ENCODE results near the gene S100A3.
A peak's percentile ranks its signal among the peaks of the same experiment; 100 is the strongest.
"Not testable (repeated sequence)": the region's sequence is repeated elsewhere in the genome, so short reads cannot be mapped to it uniquely, and the experiment has no call there.

Gene S100A3

DNA sequence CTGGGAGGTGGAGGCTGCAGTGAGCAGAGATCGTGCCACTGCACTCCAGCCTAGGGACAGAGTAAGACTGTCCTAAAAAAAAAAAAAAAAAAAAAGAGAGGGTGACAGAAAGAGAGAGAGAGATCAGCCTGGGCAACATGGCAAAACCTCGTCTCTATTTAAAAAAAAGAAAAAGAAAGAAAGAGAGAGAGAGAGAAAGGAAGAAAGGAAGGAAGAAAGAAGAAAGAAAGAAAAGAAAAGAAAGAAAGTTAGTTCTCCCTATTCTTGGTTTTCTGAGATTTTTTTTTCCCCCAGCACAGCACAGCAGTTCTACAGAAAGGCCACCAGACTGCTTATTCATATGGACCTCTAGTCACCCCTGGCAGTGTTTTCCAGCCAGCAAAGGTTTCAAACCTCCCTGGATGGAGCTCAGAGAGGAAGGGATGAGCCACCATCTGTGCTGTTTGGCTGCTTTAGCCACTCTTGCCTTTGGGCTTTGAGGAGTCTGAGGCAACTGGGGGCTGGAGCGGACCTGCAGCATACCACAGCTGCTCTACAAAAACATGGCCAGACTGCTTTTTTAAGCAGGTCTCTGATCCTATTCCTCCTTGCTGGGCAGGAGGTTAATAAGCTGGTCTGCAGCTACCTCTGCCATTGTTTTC lies 23.9 kb downstream of the S100A3 start:
- DNase-seq (ENCODE audit: low spot score): no peak
- H3K9me3 ChIP-seq (replicated peaks in 1 of 2; ENCODE audit: control insufficient read depth in 2 of 2, insufficient read depth in 1 of 2, low read depth in 1 of 2, low read length in 2 of 2): no peaks in the 10 kb centered on the region
- no peak overlapping the region for H3K9ac ChIP-seq (ENCODE audit: low read depth, low read length, poor library complexity)
- peak overlapping the region; percentile 58 for H3K18ac ChIP-seq (ENCODE audit: low read length)
- peak overlapping the region; percentile 30 for H2BK12ac ChIP-seq (ENCODE audit: low read length)
- H3K4me3 ChIP-seq (ENCODE audit: low read length in 2 of 2): no peak overlapping the region
- peaks cover 3 to 5% of the 10 kb centered on the region in 2 donors for H3K4me1 ChIP-seq (ENCODE audit: control insufficient read depth in 2 of 2, insufficient read depth in 1 of 2, low read depth in 1 of 2, low read length in 2 of 2)
- no peak overlapping the region for H2BK5ac ChIP-seq (ENCODE audit: low read length)
- no peak overlapping the region for H4K91ac ChIP-seq (ENCODE audit: low read depth, low read length, poor library complexity)
- H2AFZ ChIP-seq (ENCODE audit: low read length): no peak overlapping the region
- no peak overlapping the region for H2BK15ac ChIP-seq (ENCODE audit: low read length)
- H3K79me1 ChIP-seq (ENCODE audit: low read depth, low read length): no peaks in the 10 kb centered on the region
- no peak overlapping the region for H4K8ac ChIP-seq (ENCODE audit: low read depth, low read length)
- no peaks in the 10 kb centered on the region for H3K36me3 ChIP-seq (replicated peaks in 1 of 2; ENCODE audit: control insufficient read depth in 2 of 2, insufficient read depth in 2 of 2, low read length in 2 of 2)
- H3K23ac ChIP-seq (ENCODE audit: low read depth, low read length, poor library complexity): no peak overlapping the region
- H2AK5ac ChIP-seq (ENCODE audit: low read depth, low read length): no peak overlapping the region
- H2BK120ac ChIP-seq (ENCODE audit: low read depth, low read length): no peak overlapping the region
- peak overlapping the region; percentile 32 for H3K27ac ChIP-seq (replicated peaks; ENCODE audit: low read length)
- no CpG with 5 or more reads among the region's 3 CpGs for WGBS, 2 donors (ENCODE audit: extremely low coverage in 2 of 2, insufficient read length in 2 of 2, insufficient replicate concordance in 1 of 2)
- no peak overlapping the region for H3K4ac ChIP-seq (ENCODE audit: low read length)
- H3K27me3 ChIP-seq (ENCODE audit: control insufficient read depth in 3 of 3, insufficient read depth in 3 of 3, low read depth in 1 of 3, low read length in 3 of 3): no peaks in the 10 kb centered on the region
- H3K14ac ChIP-seq (ENCODE audit: low read length): no peak overlapping the region
- no peak overlapping the region for H3K4me2 ChIP-seq (ENCODE audit: insufficient read depth, low read length, poor library complexity, severe bottlenecking)

DNA sequence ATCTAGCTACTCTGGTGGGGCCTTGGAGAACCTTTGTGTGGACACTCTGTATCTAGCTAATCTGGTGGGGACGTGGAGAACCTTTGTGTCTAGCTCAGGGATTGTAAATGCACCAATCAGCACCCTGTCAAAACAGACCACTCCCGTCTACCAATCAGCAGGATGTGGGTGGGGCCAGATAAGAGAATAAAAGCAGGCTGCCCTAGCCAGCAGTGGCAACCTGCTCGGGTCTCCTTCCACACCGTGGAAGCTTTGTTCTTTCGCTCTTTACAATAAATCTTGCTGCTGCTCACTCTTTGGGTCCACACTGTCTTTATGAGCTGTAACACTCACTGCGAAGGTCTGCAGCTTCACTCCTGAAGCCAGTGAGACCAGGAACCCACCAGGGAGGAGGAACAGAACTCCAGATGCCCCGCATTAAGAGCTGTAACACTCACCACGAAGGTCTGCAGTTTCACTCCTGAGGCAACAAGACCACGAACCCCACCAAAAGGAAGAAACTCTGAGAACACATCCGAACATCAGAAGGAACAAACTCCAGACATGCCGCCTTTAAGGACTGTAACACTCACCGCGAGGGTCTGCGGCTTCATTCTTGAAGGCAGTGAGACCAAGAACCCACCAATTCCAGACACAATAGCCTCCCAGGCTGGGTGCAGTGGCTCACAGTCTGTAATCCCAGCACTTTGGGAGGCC lies 26.6 kb downstream of the S100A3 start:
- H3K27ac ChIP-seq (replicated peaks; ENCODE audit: low read length); H3K23ac ChIP-seq (ENCODE audit: low read depth, low read length, poor library complexity); H2BK15ac ChIP-seq (ENCODE audit: low read length); H2AFZ ChIP-seq (ENCODE audit: low read length); H3K9ac ChIP-seq (ENCODE audit: low read depth, low read length, poor library complexity); DNase-seq (ENCODE audit: low spot score); H3K36me3 ChIP-seq (replicated peaks in 1 of 2; ENCODE audit: control insufficient read depth in 2 of 2, insufficient read depth in 2 of 2, low read length in 2 of 2); H3K27me3 ChIP-seq (ENCODE audit: control insufficient read depth in 3 of 3, insufficient read depth in 3 of 3, low read depth in 1 of 3, low read length in 3 of 3); H3K4me2 ChIP-seq (ENCODE audit: insufficient read depth, low read length, poor library complexity, severe bottlenecking); H2BK120ac ChIP-seq (ENCODE audit: low read depth, low read length); H4K91ac ChIP-seq (ENCODE audit: low read depth, low read length, poor library complexity); H3K79me1 ChIP-seq (ENCODE audit: low read depth, low read length); H3K4ac ChIP-seq (ENCODE audit: low read length); H2BK5ac ChIP-seq (ENCODE audit: low read length); H3K4me1 ChIP-seq (ENCODE audit: control insufficient read depth in 2 of 2, insufficient read depth in 1 of 2, low read depth in 1 of 2, low read length in 2 of 2); H2BK12ac ChIP-seq (ENCODE audit: low read length); H2AK5ac ChIP-seq (ENCODE audit: low read depth, low read length); H3K4me3 ChIP-seq (ENCODE audit: low read length in 2 of 2); H3K14ac ChIP-seq (ENCODE audit: low read length); H4K8ac ChIP-seq (ENCODE audit: low read depth, low read length); H3K9me3 ChIP-seq (replicated peaks in 1 of 2; ENCODE audit: control insufficient read depth in 2 of 2, insufficient read depth in 1 of 2, low read depth in 1 of 2, low read length in 2 of 2); H3K18ac ChIP-seq (ENCODE audit: low read length): not testable (repeated sequence)
- no CpG with 5 or more reads among the region's 14 CpGs for WGBS, 2 donors (ENCODE audit: extremely low coverage in 2 of 2, insufficient read length in 2 of 2, insufficient replicate concordance in 1 of 2)

DNA sequence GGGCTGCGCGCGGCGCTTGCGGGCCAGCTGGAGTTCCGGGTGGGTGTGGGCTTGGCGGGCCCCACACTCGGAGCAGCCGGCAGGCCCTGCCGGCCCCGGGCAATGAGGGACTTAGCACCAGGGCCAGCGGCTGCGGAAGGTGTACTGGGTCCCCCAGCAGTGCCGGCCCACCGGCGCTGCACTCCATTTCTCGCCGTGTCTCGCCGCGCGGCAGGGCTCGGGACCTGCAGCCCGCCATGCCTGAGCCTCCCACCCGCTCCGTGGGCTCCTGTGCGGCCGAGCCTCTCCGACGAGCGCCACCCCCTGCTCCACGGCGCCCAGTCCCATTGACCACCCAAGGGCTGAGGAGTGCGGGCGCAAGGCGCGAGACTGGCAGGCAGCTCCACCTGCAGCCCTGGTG lies 27.2 kb downstream of the S100A3 start:
- not testable (repeated sequence) for H3K27me3 ChIP-seq (ENCODE audit: control insufficient read depth in 3 of 3, insufficient read depth in 3 of 3, low read depth in 1 of 3, low read length in 3 of 3); H2AK5ac ChIP-seq (ENCODE audit: low read depth, low read length); H4K91ac ChIP-seq (ENCODE audit: low read depth, low read length, poor library complexity); H3K79me1 ChIP-seq (ENCODE audit: low read depth, low read length); H2BK12ac ChIP-seq (ENCODE audit: low read length); H2BK120ac ChIP-seq (ENCODE audit: low read depth, low read length); H3K4me1 ChIP-seq (ENCODE audit: control insufficient read depth in 2 of 2, insufficient read depth in 1 of 2, low read depth in 1 of 2, low read length in 2 of 2); H4K8ac ChIP-seq (ENCODE audit: low read depth, low read length); H3K9ac ChIP-seq (ENCODE audit: low read depth, low read length, poor library complexity); H3K27ac ChIP-seq (replicated peaks; ENCODE audit: low read length); H3K4me2 ChIP-seq (ENCODE audit: insufficient read depth, low read length, poor library complexity, severe bottlenecking); H2BK5ac ChIP-seq (ENCODE audit: low read length); H2AFZ ChIP-seq (ENCODE audit: low read length); H3K18ac ChIP-seq (ENCODE audit: low read length); H3K4ac ChIP-seq (ENCODE audit: low read length); H3K4me3 ChIP-seq (ENCODE audit: low read length in 2 of 2); H3K9me3 ChIP-seq (replicated peaks in 1 of 2; ENCODE audit: control insufficient read depth in 2 of 2, insufficient read depth in 1 of 2, low read depth in 1 of 2, low read length in 2 of 2); DNase-seq (ENCODE audit: low spot score); H3K23ac ChIP-seq (ENCODE audit: low read depth, low read length, poor library complexity); H2BK15ac ChIP-seq (ENCODE audit: low read length); H3K14ac ChIP-seq (ENCODE audit: low read length); H3K36me3 ChIP-seq (replicated peaks in 1 of 2; ENCODE audit: control insufficient read depth in 2 of 2, insufficient read depth in 2 of 2, low read length in 2 of 2)
- no CpG with 5 or more reads among the region's 37 CpGs for WGBS, 2 donors (ENCODE audit: extremely low coverage in 2 of 2, insufficient read length in 2 of 2, insufficient replicate concordance in 1 of 2)

DNA sequence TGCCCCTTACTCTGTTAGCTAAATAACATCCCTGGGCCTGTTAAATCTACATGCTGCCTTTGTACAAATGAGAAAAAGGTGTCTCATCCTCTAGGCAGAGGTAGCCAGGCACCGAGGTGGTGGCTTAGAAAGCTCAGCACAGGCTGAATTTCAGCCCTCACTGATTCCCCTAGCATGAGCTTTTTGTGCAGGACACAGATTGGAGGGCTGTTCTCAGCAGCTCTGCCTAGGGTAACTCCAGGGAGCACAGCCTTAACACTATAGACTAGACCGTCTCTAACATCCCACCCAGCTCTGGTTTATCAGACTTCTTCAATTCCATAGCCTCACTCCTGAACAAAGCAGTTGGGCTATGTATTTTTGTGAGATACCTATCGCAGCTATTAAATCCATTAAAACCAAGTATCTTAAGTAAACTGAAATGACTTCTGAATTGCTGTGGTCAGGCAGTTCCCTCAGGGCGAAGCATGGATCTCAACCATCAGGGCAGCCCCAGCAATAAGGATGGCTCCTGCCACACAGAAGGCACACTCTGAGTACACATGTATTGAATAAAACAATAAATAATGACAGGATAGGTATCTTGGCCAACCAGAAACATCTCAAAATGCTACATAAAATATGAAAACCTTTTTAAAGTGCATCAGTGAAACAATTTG lies 28.1 kb downstream of the S100A3 start:
- Histone ChIP-seq H2BK120ac (ENCODE audit: low read depth, low read length) (no peak overlapping the region), H3K4me3 (ENCODE audit: low read length in 2 of 2) (no peak overlapping the region), H3K27me3 (ENCODE audit: control insufficient read depth in 3 of 3, insufficient read depth in 3 of 3, low read depth in 1 of 3, low read length in 3 of 3) (peaks cover 0 to 4% (median 0%) of the 10 kb centered on the region in 3 experiments), H3K18ac (ENCODE audit: low read length) (peak overlapping the region; percentile 40), H2BK5ac (ENCODE audit: low read length) (no peak overlapping the region), H2AK5ac (ENCODE audit: low read depth, low read length) (no peak overlapping the region), H3K36me3 (replicated peaks in 1 of 2; ENCODE audit: control insufficient read depth in 2 of 2, insufficient read depth in 2 of 2, low read length in 2 of 2) (no peaks in the 10 kb centered on the region), H3K9me3 (replicated peaks in 1 of 2; ENCODE audit: control insufficient read depth in 2 of 2, insufficient read depth in 1 of 2, low read depth in 1 of 2, low read length in 2 of 2) (no peaks in the 10 kb centered on the region), H3K4me1 (ENCODE audit: control insufficient read depth in 2 of 2, insufficient read depth in 1 of 2, low read depth in 1 of 2, low read length in 2 of 2) (peaks cover 0 to 6% of the 10 kb centered on the region in 2 donors), H3K23ac (ENCODE audit: low read depth, low read length, poor library complexity) (no peak overlapping the region), H4K91ac (ENCODE audit: low read depth, low read length, poor library complexity) (no peak overlapping the region), H2BK15ac (ENCODE audit: low read length) (no peak overlapping the region), H3K9ac (ENCODE audit: low read depth, low read length, poor library complexity) (no peak overlapping the region), H3K4ac (ENCODE audit: low read length) (no peak overlapping the region), H2AFZ (ENCODE audit: low read length) (no peak overlapping the region), H3K79me1 (ENCODE audit: low read depth, low read length) (no peaks in the 10 kb centered on the region), H3K14ac (ENCODE audit: low read length) (no peak overlapping the region), H2BK12ac (ENCODE audit: low read length) (no peak overlapping the region), H4K8ac (ENCODE audit: low read depth, low read length) (no peak overlapping the region), H3K4me2 (ENCODE audit: insufficient read depth, low read length, poor library complexity, severe bottlenecking) (no peak overlapping the region), H3K27ac (replicated peaks; ENCODE audit: low read length) (no peak overlapping the region)
- no CpG with 5 or more reads among the region's 4 CpGs for WGBS, 2 donors (ENCODE audit: extremely low coverage in 2 of 2, insufficient read length in 2 of 2, insufficient replicate concordance in 1 of 2)
- no peak for DNase-seq (ENCODE audit: low spot score)

Data from neuronal stem cell (in vitro differentiated cells).